RPMI8226 (cell line): Measurements from ENCODE around the gene C2CD2L.
"Not testable (repeated sequence)": the region's sequence is repeated elsewhere in the genome, so short reads cannot be mapped to it uniquely, and the experiment has no call there.

Experiments
- DNase-seq: peaks from one replicate; pipeline ENCODE4 v3.0.0-alpha.2; 2015

Gene C2CD2L

DNA sequence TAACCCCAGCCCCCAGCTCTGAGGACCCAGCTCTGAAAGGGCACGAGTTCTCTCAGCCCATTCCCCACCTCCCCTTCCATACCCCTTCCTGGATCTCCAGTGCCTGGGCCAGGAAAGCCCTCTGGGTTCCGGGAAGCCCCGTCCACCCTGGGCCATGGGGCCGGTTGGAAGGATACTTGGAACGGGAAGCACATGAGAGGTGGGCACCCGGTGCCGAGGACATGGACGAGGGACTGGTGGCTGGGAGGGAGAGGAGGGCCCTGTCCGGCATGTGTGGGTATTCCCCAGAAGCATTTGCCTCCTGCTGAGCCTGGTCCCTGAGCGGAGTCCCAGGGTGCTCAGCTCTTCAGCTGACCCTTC lies 9.1 kb downstream of the C2CD2L start:
- DNase-seq, result no peak

DNA sequence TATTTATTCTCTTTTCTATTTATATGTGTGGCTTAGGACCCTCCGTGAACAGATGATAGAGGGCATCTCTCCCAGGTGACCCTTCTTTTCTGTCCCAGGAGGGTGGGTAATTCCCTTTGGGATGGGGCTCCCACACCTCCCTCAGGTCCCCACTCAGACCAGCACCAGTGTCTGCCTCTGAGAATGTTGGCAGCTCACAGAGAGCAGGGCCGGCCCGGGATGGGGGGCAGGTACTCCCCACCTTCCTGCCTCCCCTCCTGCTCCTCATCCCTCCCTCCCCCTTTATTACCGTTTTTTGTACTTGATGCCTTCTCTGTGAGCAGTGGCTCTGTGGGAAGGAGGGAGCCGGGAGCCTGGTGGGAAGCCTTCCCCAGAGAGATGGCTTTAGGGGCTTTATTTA lies 9.5 kb downstream of the C2CD2L start:
- DNase-seq, result no peak

DNA sequence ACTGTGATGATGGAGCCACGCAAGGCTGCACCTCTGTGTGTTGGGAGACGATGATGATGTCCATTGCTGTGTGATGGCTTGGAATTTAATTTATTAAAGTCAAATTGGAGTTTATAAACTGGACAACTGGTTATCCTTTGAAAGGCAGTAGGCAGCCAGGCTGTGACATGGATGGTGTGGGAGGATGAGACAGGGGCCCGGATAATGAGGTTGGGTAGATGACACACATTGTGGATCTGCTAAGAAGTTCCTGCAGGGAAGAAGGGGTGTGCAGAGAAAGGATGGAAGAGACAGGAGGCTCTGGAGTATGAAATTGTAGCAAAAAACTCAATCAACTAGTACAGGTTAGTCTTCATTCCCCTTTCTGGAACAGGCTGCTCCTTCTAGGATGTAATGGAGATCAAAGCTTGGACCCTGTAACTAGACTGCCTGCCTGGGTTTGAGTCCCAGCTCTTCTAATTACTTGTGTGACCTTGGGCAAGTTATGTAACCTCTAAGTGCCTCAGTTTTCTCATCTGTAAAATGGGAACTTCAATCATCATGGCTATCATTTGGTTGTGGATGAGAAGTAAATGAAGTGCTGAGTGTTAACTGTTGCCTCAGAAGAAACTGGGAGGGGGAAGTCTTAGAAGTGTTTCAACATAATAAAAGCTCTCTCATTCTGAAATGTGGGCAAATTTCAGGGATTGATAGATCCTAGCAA lies 10.0 kb downstream of the C2CD2L start:
- no peak for DNase-seq

DNA sequence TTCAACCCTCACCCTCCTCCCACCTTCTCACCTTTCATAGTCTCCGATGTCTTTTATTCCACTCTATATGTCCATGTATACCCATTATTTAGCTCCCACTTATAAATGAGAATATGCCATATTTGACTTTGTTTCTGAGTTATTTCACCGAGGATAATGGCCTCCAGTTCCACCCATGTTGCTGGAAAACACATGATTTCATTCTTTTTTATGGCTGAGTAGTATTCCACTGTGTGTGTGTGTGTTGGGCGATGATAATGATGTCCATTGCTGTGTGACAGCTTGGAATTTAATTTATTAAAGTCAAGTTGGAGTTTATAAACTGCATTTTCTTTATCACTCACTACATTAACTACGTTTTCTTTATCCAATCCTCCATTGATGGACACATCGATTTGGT lies 11.1 kb downstream of the C2CD2L start:
- no peak for DNase-seq

DNA sequence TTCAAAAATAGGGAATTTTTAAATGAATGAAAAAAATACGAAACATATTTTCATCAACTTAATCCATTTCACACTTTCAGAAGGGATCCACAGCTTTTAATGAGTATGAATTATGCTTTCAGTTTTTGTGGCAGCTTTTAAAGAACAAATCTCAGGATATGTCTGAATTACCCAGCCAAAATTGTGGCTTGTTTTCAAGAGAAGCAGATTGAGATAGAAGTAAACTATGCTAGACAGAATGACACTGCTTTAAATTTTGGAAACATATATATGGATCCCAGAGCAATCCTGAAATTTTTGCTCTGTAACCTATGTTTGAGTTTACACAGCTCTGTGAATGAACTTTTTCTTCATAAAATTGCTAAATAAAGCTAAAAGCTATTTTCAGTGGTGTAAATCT lies 11.8 kb downstream of the C2CD2L start:
- no peak for DNase-seq

DNA sequence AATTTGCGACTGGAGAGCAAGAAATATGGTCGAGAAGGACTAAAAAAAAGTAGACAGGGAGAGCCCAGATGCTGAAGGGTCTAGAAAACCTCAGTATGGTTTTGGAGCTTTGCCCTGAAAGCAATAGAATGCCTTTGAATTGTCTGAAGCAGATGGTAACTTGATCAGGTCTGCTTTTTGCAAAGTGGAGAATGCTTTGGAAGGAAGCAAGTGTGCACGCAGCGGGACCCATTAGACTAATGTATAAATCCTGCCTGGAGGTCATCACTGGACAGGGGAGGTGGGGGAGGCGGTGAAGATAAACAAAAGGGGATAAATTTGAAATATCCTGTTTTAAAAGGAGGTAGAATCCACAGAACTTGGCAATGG lies 13.5 kb downstream of the C2CD2L start:
- peak; percentile 21 for DNase-seq

DNA sequence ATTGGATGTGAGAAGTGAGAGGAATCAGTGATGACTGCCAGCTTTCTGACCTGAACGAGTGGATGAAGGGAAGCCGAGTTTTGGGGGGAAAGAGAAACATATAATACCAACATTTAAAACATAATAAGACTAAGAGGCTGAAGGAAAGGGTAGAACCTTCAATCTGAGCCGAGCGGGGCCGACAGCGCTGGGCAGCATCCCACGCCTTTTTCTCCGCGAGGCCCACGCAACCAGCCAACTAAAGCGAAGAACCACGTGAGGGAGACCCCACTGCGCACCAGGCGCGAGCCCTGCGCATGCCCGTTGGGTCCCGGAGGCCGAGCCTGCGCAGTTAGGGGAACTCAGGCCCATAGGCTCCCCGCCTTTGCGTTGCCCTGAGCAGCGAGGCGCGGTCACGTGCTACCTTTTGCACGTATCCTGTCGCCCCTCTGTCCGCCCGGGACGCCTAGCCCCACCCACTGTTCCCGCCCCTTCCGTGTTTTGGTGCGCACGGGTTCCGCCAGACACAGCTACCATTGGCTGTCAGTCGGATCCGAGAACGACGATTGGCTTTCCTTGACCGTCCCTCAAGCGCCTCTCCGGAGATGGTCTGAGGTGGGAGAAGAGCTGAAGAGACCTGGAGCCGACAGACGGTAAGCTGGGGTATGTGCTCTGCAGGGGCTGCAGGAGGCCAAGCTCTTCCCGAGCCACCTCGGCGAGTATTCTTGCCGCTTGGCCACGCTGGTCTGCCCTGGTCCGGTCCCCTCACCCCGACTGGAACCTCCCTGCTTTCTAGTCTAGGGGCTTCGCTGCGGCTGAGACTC lies 14.1 kb downstream of the C2CD2L start, which contains the start of gene HINFP:
HINFP (plus strand) TSS at position 573 of the 803 bp plus-strand sequence. CDS start 5,365 bp downstream, outside the sequence.
- DNase-seq, result peak; percentile 97

DNA sequence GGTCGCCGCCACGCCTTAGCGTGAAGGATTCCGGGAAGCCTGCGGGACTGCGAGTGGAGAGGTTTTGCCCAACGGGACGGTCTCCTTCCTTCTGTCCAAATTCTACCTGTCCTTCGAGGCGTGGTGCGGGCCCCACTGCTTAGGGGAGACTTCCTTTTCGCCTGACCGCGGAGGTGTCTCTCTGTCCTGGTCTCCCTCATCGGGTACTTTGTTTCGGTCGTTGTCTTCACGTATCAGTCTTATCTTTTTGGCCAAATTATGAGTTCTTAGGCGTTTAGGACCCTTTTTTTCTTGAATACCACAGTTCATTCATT lies 14.6 kb downstream of the C2CD2L start:
- DNase-seq, result no peak

DNA sequence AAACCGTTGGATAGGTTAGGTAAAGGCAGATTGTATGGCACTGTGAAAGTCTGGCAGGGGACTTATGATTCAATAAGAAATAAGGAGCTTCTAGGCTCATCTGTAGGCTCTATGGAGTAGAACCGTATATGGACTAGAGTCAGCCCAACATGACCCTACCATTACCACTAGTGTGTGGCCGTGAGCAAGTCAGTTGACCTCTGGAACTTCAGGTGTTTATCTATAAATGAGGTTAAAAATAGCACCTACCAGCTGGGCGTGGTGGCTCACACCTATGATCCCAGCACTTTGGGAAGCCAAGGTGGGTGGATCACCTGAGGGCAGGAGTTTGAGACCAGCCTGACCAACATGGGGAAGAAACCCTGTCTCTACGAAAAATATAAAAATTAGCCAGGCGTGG lies 18.7 kb downstream of the C2CD2L start:
- DNase-seq, result no peak

DNA sequence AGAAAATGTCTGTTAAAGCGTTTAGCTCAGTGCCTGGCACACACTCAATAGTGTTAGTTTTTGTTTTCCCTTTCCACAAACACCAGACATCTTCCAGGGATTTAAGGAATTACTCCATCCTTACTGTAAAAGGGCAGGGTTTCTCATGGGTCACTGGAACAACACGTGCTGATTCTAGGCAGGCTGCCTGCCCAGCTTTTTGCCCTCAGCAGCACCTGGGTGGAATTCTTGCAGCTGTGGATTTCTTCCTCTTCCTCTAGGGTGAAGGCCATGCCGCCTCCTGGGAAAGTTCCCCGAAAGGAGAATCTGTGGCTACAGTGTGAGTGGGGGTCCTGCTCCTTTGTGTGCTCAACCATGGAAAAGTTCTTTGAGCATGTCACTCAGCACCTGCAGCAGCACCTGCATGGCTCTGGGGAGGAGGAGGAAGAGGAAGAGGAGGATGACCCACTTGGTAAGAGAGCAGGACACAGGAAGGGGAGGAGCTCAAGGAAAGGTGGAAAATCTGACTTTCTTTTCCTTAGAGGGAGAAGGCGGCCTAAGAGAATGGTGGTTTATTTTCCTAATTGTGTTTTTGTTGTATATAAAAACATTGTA lies 19.6 kb downstream of the C2CD2L start:
- no peak for DNase-seq

DNA sequence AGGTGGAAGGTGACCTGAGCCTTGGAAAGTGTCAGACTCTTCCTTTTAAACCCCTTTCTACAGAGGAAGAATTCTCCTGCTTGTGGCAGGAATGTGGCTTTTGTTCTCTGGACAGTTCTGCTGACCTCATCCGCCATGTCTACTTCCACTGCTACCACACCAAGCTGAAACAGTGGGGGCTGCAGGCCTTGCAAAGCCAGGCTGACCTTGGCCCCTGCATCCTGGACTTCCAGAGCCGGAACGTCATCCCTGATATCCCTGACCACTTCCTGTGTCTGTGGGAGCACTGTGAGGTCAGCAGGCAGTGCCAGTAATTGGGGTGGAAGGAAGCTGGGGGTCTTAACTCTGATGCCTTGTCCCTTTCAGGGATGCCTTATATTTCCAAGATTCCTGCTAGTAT lies 23.5 kb downstream of the C2CD2L start:
- no peak for DNase-seq

DNA sequence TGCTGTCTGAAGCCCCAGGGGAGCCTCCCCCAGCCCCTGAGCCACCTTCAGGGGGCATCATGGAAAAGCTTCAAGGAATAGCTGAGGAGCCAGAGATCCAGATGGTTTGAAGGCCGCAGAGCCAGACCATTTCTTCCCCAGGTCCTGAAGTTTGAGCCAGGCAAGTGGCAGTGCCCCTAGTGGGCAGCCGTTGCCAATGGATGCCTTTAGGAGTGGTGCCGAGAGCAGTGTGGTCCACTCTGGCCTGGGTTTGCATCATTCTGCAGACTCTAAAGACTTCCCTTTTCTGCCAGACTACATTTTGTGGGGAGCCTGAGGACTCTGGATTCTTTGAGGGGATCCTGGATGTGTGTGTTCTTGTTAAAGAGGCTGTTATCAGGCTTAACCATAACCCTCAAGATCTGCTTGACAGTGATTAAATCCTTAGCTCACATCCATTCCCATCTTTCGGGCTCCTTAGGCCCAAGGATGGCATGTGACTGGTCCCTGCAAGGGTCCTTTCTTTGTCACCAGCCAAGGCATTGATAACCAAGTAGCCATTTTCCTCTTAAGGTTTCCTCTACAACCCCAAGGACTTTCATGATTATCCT lies 27.3 kb downstream of the C2CD2L start:
- no peak for DNase-seq

DNA sequence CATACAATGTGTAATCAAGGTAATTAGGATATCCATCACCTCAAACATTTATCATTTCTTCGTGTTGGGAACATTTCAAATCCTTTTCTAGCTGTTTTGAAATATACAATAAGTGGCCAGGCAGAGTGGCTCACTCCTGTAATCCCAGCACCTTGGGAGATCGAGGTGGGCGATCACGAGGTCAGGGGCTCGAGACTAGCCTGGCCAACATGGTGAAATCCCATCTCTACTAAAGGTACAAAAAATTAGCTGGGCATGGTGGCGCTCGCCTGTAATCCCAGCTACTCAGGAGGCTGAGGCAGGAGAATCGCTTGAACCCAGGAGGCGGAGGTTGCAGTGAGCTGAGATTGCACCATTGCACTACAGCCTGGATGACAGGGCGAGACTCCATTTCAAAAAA lies 32.1 kb downstream of the C2CD2L start:
- not testable (repeated sequence) for DNase-seq

DNA sequence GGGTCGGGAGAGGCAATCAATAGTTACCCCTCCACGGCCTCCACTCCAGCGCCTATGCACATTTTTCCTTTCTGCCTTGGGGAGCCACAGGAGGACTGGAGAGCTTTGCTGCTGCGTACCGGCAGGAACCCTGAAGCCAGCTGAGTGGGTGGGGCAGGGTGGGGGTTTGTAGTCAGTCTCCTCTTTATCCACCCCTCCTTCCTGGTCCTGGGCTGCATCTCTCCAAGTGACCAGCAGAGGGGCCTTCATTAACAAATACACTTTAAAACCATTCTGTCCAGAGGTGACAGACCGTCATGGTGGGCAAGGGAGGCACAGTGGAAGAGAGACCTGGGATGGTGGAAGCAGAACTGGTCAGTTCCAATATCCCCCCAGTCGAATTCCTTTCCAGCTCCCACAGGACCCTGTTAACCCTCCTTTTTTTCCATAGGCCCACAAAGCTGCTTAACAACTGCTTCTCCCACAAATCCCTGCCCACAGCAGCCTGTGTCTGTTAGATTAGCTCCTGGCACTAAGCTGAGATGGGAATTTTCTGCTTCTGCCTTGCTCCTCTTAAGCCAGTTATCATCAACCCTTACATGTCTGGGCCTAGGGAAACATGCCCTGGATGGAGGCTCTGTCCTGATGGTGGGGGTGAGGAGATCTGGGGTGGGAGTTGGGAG lies 37.8 kb downstream of the C2CD2L start:
- DNase-seq, result peak; percentile 70

DNA sequence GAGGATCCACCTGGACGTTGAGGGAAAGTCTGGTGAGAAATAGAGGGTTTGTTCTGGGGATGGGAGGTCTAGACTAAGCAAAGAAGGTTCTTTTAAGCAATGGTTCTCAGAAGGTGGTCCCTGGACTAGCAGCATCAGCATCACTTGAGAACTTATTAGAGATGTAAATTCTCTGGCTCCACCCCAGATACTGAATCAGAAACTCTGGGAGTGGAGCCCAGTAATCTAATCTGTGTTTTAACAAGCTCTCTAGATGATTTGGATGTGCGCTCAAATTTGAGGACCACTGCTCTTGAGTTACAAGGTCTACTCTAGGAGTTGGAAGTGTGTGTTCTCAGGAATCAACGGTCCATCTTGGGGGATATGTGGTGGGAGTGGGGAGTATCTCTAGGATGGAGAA lies 38.4 kb downstream of the C2CD2L start:
- no peak for DNase-seq

DNA sequence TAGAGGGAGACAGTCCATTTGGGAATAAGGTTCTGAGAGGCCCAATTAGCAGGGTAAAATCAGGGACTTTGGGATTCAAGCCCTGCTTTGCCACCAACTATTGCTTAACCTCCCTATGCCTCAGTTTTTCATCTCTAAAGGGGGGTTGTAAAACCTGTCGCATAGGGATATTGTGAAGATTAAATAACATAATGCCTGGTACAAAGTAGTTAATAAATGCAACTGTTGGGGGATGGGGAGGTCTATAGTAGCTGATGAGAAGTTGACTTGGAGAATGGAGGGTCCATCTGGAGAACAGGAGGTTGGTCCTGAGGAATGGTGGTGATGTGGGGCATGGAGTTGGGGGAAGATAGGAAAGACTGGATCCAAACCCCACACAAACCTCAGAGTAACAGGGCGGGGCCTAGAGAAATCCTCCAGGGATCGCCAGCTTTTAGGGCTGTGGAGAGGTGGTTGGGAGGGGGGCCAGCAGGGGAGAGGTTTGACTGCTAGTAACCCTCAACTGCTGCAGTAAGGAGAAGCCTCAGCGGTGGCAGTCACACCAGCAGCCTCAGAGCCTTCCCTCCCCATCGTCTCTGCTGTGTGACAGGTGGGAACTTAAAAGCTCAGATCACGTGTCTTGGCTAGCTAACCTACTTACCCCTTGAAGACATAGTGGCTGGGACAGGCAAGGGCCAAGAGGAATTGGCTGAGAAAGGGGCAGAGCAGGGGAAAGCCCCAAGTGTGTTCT lies 40.6 kb downstream of the C2CD2L start:
- peak; percentile 43 for DNase-seq

DNA sequence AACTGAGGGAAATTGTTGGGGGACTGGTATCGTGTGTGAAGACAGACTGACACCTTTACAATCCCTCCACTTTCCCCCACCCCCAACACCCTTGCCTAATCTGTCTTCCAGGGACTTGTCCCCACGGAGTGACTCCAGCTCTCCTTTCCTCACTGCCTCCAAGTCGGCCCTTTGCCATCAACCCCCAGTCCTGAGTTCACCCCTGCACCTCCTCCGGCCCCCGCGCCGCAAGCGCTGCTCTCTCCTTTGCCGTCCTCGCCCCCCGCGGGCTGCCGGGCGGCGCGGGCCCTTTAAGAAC lies 41.5 kb downstream of the C2CD2L start:
- DNase-seq, result no peak

DNA sequence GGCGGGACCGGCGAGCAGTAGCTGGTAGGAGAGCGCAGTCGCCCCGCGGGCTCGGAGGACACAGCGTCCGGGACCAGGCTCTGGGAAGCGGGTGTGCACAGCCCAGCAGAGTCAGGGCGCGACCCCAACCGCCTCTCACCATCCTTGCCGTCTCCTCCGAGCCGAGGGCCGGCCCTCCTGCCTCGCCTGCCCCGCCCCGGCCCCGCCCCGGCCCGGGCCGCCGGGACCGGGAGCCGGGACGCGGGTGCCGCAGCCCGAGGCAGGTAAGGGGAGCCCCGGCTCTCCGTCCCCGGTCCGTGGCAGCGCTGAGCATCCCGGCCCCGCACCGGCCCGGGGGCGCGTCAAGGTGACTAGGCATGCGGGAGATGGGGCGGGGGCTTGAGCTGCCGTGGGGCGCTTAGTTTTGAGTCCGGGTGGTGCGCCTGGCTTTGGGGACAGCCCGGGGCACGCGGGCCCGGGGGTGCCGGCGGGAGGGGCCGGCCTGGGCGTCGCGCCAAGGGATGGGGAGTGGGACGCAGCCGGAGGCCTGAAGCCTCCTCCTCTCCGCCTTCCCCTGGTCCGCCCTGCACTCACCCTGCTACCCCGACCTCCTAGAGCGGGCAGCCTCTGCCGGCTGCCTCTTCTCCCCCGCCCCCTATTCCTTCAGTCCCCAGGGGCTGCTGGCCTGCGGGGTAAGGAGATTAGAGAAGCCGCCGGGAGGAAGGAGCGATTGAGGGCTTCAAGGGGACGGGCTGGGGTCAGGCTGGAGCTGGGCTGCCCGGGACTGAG lies 42.1 kb downstream of the C2CD2L start, which contains the start of gene ABCG4:
ABCG4 (plus strand) TSS at position 35 of the 768 bp plus-strand sequence. CDS start 914 bp downstream, outside the sequence.
- no peak for DNase-seq

DNA sequence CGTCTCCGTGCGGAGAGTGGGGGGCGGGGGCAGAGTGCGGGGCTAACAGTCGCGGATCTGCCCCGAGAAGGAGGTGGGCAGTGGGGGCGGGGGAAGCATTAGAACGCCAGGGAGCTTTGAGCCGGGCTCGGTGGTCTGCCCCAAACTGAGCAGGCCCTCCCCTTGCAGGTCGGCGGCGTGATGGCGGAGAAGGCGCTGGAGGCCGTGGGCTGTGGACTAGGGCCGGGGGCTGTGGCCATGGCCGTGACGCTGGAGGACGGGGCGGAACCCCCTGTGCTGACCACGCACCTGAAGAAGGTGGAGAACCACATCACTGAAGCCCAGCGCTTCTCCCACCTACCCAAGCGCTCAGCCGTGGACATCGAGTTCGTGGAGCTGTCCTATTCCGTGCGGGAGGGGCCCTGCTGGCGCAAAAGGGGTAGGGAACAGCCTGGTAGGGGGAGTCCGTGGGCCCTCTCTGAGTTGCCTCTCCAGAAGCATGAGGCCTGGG lies 42.7 kb downstream of the C2CD2L start:
- no peak for DNase-seq

DNA sequence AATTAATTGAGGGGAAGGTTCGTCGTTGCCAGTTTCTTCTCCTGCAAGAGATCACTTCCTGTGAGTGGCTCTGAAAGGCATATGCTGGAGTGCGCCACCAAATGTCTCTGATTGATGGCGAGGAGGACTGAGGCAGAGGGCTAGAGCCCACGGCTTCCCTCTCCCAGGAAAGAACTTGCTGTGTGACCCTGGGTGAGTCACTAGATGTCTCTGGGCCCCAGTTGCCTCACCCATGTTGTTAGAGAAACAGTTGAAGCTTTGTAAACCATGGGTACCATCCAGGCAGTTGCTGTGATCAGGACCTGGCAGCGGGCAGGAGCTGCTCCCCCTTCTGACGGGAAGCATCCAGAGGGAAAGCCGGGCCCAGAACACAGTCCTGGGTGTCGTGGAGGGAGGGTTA lies 44.9 kb downstream of the C2CD2L start:
- no peak for DNase-seq

DNA sequence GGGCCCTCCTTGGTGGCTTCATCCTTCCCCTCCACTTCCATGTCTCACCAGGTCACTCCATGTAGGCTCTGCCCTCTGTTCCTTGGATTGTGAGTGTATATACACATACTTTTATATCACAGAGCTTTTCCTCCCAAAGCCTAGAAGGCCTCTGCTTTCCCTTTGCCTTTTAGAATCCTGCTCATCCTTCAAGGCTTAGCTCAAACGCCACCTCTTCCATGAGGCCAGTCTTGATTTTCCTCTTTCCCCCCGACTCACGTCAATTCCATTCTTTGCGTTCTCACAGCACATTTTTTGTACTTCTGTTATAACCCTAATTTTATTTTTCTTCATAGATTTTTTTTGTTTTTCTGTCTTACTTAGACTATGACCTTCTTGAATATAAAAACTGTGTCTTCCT lies 45.5 kb downstream of the C2CD2L start:
- no peak for DNase-seq
